ENCODE data around the gene EPG5. TPM values are rescaled to one million over a fixed set of nuclear protein-coding genes. Genes with fewer than 3 reads are reported as not detected.
"Not testable (repeated sequence)": the region's sequence is repeated elsewhere in the genome, so short reads cannot be mapped to it uniquely, and the experiment has no call there.

The EPG5 gene
- polyA plus RNA-seq, 4 donors, result 18.1 to 24.2 (median 19.8) TPM

DNA sequence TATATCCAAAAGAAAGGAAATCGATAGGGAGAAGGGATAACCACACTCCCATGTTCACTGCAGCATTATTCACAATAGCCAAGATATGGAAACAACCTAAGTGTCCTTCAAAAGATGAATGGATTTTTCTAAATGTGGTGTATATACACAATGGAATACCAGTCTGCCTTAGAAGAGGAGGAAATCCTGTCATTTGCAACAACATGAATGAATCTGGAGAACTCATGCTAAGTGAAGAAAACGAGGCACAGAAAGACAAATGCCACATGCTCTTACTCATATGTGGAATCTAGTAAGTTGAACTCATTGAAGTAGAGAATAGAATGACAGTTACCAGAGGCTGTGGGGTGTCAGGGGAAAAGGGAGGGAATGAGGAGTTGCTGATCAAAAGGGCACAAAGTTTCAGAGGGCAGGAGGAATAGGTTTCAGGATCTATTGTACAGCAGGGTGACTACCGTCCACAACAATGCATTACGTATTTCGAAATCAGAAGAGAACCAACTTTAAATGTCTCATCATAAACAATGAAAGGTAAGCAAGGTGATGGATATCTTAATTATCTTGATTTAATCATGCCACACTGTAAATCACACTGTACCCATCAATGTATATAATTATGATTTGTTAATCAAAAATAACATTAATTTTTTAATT is 95.6 kb downstream of the EPG5 start:
- no peak for DNase-seq (ENCODE audit: low read depth in 4 of 4, low spot score in 3 of 4)

GRCh38 chr18:45870419-45870818 is 96.7 kb downstream of the EPG5 start:
- no peak for DNase-seq (ENCODE audit: low read depth in 4 of 4, low spot score in 3 of 4)

GRCh38 chr18:45865466-45865865 is 101.7 kb downstream of the EPG5 start:
- DNase-seq (ENCODE audit: low read depth in 4 of 4, low spot score in 3 of 4), result no peak

- no peak for DNase-seq (ENCODE audit: low read depth in 4 of 4, low spot score in 3 of 4)
Observed at GRCh38 chr18:45864081-45864480, 103.0 kb downstream of the EPG5 start.

DNA sequence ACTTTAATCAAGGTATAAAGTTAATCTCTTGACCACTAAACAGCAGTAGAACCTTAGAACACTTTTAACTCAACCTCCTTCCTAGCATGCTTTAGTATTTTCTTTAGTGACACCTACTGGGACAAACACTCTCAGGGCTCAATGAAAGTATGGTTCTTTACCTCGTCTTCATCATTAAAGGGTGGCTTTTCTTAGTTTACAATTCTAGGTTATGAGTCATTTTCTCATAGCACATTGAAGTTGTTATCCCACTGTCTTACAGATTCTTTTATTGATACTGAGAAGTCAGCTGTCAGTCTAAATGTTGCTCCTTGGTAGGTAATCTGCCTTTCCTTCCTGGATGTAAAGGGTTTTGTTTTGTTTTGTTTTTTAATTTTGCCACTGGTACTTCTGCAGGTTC is 103.7 kb downstream of the EPG5 start:
- no peak for DNase-seq (ENCODE audit: low read depth in 4 of 4, low spot score in 3 of 4)

GRCh38 chr18:45861926-45862325 is 105.2 kb downstream of the EPG5 start:
- DNase-seq (ENCODE audit: low read depth in 4 of 4, low spot score in 3 of 4), result no peak

DNA sequence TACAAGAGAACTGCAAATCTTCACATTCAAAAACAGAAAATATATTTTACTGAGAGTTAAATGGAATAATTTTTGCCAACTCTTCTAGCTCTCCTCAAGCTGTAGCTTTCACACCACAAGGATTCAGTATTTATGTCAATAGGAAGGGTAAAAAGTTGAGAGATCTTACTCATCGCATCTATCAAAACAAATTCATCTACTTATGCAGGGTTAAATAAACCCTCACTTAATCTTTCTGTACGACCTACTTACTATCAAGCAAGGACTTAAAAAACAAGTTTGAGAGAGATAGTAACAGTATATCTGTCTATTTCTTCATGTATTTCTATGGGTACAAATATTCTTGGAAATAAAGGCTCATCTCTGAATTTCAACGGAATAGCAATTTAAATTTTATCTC is 106.2 kb downstream of the EPG5 start:
- no peak for DNase-seq (ENCODE audit: low read depth in 4 of 4, low spot score in 3 of 4)

GRCh38 chr18:45860492-45860891 is 106.6 kb downstream of the EPG5 start:
- DNase-seq (ENCODE audit: low read depth in 4 of 4, low spot score in 3 of 4), result no peak

DNA sequence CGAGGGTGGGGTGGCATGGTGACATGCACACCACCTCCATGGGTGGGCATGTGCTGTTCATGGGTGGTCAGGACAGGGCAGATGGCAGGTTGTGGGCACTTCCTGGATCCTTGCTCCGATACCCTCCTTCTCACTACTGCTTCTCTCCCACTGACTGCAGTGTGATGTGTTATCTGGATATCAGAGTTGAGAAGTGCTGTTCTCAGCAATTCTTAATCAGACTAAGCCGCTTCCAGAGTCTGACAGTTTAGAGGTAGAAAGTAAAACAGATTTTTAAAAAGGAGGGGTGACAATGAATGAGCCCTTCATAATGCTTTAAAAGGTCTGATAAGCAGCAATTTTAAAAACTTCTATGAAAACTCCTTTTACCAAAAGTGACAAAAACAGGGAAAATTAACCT is 107.8 kb downstream of the EPG5 start:
- no peak for DNase-seq (ENCODE audit: low read depth in 4 of 4, low spot score in 3 of 4)

DNA sequence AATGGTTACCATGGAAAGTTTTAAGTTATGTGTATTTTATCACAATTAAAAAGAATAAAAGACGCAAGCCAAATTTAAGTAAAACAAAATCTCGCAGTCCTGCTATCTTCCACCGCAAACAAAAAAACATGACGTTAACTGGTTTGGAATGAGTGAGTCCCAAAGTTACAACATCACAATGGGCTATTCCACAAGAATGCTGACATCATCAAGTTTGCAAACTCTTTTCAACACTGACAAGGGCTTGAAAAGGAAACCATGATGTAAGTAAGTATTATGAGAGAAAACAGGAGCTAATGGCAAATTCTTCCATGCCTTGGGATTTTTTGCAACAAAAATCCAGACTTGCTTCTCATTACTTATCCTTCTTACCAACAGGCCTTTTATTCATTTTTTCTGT is 110.6 kb downstream of the EPG5 start:
- DNase-seq (ENCODE audit: low read depth in 4 of 4, low spot score in 3 of 4), result no peak

DNA sequence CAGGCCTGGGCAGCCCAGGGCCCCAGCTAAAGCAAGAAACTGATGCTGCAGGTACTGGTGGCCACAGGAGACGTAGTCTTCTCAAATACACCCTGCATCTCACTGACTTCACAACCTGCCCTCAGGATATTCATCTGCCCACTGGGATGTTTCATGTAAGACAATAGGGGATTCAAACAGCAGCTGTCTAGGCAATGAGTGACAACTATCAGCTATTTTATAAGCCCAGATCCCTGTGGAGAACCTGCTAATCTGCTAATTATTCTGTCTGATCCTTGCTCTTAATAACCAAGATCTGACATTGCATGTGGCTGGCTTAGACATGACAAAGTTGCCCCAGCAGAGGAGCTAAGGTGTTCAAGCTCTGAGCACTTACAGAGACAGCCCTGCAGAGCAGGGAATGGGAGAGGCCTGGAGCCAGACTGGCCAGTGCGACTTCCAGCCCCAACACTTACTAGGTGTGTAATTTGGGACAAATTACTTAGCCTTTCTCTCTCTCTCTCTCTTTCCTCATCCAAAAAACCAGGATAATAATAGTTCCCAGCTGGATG is 113.0 kb downstream of the EPG5 start:
- no peak for DNase-seq (ENCODE audit: low read depth in 4 of 4, low spot score in 3 of 4)

- DNase-seq (ENCODE audit: low read depth in 4 of 4, low spot score in 3 of 4), result no peak
Observed at GRCh38 chr18:45852631-45853030, 114.5 kb downstream of the EPG5 start.

DNA sequence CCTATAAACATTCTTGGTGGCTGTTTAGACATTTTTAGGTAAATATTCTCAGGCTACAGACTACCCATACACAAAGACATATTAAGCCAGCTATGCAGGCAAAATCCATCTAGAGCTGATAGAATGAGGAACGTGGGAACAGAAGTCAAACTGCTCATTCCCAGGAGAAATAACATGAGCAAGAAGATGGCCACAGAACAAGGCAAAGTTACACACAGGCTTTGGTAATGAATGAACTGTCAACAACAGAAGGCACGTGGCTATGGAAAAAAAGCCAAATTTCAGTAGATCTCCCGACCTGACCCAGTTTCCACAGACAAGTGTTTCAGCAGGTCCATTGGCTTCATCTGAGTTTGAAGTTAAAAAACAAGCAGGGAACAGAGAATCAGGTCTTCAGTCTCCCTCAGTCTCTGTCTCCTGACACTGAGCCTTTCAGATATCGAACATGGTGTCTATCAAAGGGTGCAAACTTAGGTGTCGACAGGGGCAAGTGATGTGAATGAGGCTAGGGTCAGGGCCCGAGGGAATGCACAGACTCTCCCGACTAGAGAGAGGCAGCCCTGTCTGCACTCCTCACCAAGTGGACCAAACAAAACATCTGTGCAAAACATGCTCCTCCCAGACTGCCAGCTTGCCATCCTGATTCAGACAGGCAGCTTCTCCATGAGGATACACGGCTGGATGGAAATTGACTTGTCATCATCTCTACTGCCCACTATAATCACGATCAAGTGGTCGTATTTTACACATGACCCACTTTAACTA is 115.8 kb downstream of the EPG5 start:
- no peak for DNase-seq (ENCODE audit: low read depth in 4 of 4, low spot score in 3 of 4)

DNA sequence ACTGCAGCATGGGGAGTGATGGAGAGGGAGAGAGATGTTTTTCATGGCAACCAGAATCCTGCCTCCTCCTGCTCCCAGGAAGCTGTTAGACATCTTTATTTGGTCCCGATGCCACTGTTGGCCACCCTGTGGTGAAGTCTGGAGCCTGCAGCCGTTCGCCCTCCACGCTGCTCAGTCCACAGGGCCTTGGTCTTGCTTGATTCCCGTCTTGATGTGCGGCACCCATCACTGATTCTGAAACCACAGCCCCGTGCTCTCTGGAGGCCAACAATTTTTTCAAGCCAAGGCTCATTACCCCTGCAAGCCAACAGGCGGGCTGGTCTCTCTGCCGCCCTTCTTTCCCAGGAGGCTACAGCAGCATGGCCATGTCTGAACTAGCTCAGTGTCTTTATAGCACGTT is 117.1 kb downstream of the EPG5 start:
- no peak for DNase-seq (ENCODE audit: low read depth in 4 of 4, low spot score in 3 of 4)

GRCh38 chr18:45849529-45849928 is 117.6 kb downstream of the EPG5 start:
- DNase-seq (ENCODE audit: low read depth in 4 of 4, low spot score in 3 of 4), result no peak

DNA sequence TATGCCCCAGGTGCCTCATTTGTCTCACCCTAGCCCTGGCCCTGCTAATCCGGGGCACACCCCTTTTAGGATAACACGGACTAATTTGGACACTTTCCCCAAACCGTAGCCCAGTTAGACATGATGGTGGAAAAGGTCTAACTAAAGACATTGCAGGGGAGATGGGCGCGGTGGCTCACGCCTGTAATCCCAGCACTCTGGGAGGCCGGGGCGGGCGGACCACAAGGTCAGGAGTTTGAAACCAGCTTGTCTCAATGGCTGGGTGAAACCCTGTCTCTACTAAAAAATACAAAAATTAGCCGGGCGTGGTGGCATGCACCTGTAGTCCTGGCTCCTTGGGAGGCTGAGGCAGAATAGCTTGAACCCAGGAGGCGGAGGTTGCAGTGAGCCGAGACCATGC is 118.5 kb downstream of the EPG5 start:
- DNase-seq (ENCODE audit: low read depth in 4 of 4, low spot score in 3 of 4), result not testable (repeated sequence)

DNA sequence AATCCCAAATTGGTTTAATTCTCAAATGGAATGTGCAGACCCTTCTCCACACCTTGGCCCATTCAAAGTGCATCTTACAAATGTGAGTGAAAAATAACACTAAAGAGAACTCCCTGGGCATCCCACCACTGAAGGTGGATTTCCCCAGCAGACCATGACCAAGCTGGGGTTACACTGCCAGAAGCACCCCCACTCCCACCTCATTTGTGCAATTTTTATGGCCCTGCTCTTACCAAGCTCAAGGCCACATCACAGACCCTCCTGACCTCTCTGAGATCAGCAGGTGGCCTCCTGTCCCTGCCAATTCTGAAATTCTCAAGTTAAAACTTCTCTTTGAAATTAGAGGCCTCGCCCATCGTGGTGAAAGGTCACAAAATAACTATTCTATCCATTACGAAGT is 120.0 kb downstream of the EPG5 start:
- no peak for DNase-seq (ENCODE audit: low read depth in 4 of 4, low spot score in 3 of 4)

DNA sequence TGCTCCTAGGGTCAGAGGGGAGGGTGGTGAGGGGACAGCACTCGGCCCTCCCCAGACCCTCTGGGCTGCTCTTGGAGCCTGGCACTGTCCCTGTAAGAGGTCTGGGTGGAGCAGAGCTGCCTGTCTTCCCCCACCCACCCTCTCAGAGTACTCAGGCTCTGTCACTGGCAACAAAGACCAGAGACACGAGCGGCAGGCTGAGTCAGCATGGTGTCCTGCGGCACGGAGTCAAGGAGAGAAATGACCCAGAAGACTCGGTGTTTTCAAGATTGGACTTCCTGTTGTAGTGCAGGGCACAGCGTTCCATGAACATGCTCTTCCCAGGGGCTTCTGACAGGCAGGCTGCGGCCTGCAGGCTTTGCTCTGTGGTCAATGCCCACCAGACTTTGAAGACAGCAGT is 121.7 kb downstream of the EPG5 start:
- DNase-seq (ENCODE audit: low read depth in 4 of 4, low spot score in 3 of 4), result no peak

- no peak for DNase-seq (ENCODE audit: low read depth in 4 of 4, low spot score in 3 of 4)
Observed at GRCh38 chr18:45844938-45845337, 122.2 kb downstream of the EPG5 start.

DNA sequence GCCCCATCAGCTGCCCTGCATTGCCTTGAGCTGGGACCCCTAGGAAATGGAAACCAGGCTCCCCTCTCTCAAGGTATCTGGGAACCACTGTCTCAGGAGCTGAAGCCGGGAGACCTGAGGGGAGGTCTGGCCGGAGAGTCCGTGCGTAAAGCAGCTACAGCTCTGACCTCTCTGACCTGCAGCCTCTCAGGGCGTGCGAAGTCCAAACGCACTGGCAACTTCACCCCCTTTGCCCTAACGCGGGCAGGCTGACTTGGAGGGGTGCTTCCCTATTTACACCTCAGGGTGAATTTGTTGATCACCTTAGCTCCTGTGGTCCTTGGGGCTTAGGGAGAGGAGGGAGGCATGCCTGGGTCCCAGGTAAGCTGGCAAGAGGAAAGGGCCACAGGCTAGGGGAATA is 124.1 kb downstream of the EPG5 start:
- DNase-seq (ENCODE audit: low read depth in 4 of 4, low spot score in 3 of 4), result no peak

DNA sequence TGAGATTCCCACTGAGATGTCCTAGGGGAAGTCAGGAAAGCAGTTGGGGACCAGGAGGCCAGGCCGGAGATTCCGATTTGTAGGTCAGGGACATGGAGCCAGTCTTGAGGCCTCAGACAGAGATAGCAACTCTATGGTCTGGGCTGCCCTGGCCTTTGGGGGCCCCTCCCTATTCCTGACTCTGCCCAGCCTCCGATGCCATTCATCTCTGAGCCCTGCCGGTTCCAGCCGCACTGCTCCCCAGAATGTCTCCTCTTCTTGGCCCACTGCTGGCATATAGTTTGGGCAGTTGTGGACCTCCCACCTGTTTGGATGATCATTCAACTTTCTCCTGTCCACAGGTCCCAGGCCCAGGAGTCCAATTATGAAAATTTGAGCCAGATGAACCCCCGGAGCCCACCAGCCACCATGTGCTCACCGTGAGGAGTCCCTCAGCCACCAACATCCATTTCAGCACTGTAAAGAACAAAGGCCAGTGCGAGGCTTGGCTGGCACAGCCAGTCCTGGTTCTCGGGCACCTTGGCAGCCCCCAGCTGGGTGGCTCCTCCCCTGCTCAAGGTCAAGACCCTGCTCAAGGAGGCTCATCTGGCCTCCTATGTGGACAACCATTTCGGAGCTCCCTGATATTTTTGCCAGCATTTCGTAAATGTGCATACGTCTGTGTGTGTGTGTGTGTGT is 125.2 kb downstream of the EPG5 start:
- DNase-seq (ENCODE audit: low read depth in 4 of 4, low spot score in 3 of 4), result no peak
